Tibial nerve (tissue), 4 donors: ENCODE results near the gene NFKBIE.

Experiments used
- CTCF ChIP-seq, 5 experiments: fragments of 200-600 bp in 3 of 5; fragments of 450-650 bp in 2 of 5; sonication (generic) in 3 of 5; IDR thresholded peaks; one replicate each; pipeline ENCODE4 v1.5.1; 2016 to 2019; ENCODE audit warnings: antibody characterized with exemption in 5 of 5, mild to moderate bottlenecking in 3 of 5, moderate library complexity in 2 of 5
- EP300 ChIP-seq, 2 donors: sonication (generic); formaldehyde crosslinking; IDR thresholded peaks; one replicate each; pipeline ENCODE4 v1.6.1; 2017; ENCODE audit warnings: antibody characterized with exemption in 2 of 2, mild to moderate bottlenecking in 1 of 2
- POLR2A ChIP-seq, 2 donors: fragments of 450-650 bp; IDR thresholded peaks; one replicate each; pipeline ENCODE4 v1.6.1; 2017; ENCODE audit warnings: antibody characterized with exemption in 2 of 2, mild to moderate bottlenecking in 2 of 2, moderate library complexity in 2 of 2

- TF ChIP-seq POLR2A (IDR thresholded peaks at IDR 0.05) (peak in 1 of 2 donors; percentile 86), CTCF (IDR thresholded peaks at IDR 0.05) (peak in 4 of 5 experiments; percentile 6 to 49 (median 26)), EP300 (IDR thresholded peaks at IDR 0.05) (peak; percentile 85 to 92)
Observed at GRCh38 chr6:44245912-44246662, 19.3 kb downstream of the NFKBIE start.
